Activated effector memory CD4-positive, alpha-beta T cell treated with Interleukin-2 at 50 U/mL for 16 hours (primary cell): ENCODE measurements around the gene FSTL3.
"Not testable (repeated sequence)": the region's sequence is repeated elsewhere in the genome, so short reads cannot be mapped to it uniquely, and the experiment has no call there.

Experiments
- DNase-seq: peaks from one replicate; pipeline ENCODE4 v3.0.0-alpha.2; 2020

Gene FSTL3

DNA sequence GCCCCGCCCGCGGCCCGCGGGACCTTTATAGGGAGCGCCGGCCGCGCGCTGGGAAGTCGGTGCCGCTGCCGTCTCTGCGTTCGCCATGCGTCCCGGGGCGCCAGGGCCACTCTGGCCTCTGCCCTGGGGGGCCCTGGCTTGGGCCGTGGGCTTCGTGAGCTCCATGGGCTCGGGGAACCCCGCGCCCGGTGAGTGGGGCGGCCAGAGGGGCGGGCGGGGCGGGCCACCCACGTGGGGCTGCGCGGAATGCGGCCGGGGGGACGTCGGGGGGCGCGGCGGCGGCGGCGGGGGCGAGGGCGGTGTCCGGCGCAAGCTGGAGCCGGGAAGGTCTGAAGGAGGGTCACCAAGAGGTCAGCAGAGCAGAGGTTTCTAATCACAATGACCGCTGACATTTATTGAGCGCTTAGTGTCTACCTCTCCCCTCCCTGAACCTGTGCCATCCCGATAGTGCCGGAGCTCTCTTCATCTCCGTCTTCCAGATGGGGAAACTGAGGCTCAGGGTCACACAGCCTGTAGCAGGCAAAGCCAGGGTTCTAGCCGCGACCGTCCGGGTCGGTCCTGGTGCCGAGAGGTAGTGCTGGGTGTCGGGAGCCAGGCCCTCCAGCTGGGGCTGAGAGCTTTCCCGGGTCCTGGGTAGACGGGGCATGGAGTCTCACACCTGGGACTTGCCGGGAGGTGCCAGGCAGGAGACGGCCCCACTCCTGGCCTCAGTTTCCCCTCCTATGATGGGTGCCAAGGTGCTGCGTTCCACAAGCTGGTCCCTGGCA is at the start of gene FSTL3:
TSS of gene FSTL3 (plus strand) at position 54 of the 767 bp plus-strand sequence. CDS start at position 86, 32 bp downstream.
- DNase-seq = no peak

DNA sequence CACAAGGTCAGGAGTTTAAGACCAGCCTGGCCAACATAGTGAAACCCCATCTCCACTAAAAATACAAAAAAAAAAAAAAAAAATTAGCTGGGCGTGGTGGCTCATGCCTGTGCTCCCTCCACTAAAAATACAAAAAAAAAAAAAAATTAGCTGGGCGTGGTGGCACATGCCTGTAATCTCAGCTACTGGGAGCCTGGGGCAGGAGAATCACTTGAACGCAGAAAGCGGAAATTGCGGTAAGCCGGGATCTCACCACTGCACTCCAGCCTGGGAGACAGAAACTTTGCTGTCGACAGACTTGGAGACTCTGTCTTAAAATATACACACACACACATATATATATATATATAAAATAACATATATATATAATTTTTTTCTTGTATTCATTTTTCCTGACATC is 49.6 kb upstream of the FSTL3 start:
- not testable (repeated sequence) for DNase-seq

DNA sequence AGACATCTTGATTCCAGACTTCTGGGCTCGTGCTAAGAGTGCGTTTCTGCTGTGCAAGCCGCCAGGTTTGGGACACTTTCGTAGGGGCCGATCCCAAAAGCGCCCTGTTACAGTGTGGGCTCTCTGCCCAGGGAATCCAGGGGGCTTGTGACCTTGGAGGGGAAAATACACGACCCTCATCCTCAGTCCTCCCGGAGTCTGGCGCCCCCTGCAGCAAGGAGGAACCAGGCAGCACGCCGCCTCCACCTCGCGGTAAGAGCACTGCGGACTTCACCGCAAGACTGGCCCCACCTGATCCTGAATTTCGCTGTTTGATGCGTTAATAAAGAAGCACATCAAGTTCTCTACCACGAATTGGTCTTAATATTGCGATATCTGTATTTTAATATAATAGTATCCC is 48.0 kb upstream of the FSTL3 start:
- DNase-seq = no peak

DNA sequence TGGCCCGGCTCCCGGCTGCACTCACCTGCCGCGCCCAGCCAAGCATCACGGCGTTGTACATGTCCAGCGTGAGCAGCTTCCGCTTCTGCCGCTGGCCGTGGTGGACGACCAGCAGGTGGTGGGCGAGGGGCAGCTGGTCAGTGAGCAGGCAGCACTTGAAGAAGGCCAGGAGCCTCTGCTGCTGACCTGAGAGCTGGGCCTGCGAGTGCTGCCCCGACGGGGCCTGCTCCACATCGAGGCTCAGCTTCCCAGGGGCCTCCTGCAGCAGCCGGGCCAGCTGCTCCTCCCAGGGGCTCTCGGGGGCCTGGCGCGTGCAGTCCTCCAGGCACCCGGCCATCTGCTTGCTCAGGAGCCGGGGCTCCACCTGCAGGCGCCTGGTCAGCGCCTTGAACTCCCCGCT is 46.7 kb upstream of the FSTL3 start:
- not testable (repeated sequence) for DNase-seq

DNA sequence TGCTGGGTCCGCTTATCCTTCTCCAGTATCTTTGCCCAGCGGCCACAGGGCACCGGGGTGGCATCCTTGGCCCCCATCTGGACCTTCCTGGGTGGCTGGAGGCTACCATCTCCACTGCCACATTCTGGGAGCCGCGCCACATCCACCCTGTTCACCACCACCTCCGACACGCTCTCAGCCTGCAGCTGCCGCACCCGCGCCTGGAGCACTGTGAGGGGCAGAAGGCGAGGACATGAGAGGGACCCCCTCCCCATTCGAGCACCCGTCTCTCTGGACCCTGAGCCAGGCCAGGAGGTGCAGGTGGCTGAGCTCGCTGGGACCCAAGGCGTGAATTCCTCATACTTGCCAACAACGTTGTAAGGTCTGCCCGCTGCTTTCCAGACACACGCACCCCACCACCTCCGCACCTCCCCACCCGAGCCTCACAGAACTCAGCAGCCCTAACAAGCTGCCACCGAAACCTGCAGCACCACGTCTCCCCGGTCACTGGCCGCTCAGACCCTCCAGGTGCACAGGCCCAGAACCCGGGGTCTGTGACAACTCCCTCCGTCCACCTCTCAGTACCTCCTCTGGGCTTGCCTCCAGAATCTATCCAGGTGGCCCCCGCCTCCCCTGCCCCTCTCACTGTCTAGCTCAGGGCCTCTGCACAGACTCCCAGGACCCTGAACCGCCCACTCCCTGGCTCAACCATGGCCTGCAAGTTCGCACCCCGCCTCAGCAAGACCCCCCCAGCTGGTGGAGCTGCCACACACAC is 46.1 kb upstream of the FSTL3 start:
- DNase-seq = no peak

DNA sequence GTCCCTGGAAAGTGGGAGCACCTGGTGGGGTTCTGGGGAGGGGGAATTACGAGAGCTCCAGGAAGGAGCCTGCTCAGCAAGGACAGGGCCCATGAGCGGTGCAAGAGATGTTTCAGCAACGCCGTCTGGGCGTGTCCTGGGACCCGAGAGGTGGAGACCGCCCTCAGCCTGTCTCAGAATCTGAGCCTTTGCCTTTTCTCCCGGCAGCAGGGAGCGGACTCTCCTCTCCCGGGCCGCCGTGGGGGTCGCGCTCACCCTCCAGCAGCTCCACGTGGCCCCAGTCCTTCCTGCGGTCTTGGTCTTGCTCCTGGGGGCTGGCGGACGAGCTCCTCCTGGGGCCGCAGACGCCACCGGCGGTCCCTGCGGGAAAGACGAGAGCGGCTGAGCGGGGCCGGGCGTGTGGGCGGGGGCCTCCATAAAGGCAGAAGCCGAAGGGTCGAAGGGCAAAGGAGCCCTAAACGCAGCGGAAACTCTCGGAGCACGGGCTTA is 43.6 kb upstream of the FSTL3 start:
- no peak for DNase-seq

DNA sequence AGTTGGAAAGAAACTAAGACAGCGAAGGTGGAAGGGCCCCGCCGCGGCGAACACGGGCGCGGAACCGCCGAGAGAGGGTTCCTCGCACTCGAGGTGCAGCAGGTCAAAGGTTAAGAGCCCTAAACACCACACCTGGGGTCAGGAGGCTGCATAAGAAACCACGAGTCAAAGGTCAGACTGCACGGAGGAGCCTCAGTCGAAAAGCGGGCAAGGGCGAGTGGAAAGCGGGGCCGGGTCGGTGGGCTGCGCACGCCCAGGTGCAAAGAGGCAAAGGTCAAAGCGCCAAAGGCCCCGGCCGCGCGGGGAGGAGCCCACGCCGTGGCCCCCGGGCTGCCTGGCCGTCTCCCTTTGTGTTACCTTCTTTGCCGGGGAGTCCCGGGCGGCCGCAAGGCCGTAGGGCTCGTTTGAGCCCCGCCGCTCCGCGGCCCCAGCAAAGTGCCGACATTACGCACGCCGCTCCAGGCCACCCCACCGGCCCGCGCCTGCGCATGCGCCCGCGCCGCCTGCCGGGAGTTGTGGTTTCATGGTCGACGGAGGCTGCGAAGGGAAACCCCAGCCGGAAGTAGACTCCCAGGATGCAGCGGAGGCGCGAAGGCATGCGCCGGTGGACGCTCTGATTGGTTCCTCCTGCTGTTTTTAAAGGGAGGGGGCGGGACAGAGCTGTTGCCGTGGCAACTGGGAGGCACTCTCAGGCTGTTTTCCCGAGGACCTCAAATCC is 43.0 kb upstream of the FSTL3 start, which contains the start of gene POLRMT:
TSS of gene POLRMT (minus strand) at position 470 of the 718 bp plus-strand sequence. CDS start at position 445, 25 bp downstream.
- DNase-seq = peak; percentile 94

DNA sequence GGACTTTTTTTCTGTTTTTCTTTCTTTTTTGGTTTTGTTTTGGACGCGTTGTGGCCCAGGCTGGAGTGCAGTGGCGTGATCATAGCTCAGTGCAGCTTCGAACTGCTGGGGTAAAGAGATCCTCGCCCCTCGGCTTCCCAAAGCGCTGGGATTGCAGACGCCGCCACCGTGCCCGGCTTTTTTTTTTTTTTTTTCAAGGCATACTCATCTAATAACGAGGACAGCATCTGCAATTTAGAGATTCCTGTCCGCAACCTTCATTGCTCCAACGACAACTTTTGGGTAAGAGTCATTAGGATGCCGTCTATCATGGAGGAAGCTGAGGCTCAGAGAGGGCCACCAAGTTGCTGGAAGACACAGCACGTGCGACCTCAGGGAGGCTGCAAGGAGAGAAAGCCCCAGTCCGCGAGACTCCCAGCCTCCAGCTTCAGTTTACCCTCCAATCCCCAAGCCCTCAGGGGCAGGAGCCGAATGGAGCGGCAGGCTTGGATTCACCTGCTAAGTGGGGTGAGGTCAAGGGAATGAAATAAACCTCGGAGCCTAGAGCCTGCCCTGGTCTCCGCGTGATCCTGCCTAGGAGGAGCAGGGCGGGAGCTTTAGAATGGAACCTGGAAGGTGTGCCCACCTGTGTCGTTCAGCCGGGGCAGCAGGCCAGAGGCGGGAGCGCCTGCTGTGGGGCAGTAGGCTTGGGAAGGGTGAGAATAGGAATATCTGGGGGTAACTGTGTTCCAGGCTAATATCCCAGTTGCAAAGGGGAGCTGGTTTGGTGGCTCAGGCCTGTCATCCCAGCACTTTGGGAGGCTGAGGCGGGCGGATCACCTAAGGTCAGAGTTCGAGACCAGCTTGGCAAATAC is 42.2 kb upstream of the FSTL3 start:
- no peak for DNase-seq

DNA sequence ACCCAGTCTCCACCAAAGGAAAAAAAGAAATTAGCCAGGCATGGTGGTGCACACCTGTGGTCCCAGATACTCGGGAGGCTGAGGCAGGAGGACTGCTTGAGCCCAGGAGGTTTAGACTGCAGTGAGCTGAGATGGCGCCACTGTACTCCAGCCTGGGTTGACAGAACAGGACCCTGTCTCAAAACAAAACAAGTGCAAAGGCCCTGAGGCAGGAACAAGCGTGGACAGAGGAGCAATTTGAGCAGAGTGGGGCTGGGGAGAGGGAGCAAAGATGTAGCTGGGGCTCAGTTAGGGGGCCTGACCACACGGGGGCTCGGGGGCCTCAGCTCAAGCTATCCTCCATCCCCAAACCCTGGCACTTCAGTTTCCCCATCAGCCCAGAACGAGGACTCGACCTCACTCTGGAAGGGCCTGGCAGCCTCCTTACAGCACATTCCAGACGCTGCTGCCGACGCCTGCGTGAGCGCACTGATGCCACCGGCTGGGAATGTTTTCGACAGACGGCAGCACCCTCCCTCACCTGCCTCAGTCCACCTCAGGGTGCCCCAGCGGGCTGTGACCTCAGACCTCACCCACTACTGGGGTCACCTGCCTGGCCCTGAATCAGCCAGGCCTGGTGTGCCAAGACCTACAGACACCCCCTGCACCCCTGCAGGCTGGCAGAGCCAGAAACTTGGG is 41.1 kb upstream of the FSTL3 start:
- no peak for DNase-seq

DNA sequence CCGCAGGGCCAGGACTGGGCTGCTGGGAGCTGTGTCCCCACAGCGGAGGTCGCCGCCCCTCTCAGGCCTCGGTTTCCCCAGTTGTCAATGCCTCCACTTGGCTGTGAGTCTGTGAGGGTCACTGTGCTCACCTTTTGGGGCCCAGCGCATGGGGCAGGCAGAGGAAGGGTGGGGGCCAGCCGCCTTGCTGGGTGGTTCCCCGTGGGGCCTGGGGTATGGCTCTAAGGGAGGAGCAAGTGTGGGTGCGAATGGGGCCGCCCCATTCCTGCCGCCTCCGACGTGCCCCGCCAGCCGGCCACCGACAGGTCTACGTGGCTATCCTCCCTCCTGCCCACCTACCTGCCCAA is 37.3 kb upstream of the FSTL3 start:
- DNase-seq = no peak

DNA sequence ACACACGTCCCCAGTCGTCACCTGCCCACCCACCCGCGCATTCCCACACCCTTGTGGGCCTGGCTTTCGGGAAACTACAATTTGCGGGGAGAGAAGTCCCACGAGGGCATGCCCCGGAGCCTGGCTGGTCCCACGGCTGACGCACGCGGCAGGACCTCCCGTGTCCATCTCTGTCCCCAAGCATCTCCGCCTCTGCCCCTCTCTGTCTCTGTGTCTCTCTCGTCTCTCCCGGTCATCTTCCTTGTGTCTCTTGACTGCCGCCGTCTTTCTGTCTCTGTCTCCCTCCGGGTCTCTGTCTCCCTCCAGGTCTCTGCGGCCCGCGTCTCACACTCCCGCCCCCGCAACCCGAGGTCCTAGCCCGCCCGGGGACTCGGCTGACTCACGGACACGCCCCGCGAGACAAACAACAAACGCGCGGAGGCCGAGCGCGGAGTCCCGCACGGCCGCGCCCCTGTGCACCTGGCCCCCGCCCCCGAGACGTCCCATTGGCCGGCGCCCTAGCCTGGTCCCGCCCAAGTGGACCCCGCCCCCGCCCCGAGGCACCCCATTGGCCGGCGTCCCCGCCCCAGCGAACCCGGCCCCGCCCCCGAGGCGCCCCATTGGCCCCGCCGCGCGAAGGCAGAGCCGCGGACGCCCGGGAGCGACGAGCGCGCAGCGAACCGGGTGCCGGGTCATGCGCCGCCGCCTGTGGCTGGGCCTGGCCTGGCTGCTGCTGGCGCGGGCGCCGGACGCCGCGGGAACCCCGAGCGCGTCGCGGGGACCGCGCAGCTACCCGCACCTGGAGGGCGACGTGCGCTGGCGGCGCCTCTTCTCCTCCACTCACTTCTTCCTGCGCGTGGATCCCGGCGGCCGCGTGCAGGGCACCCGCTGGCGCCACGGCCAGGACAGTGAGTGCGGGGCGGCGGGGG is 36.7 kb upstream of the FSTL3 start, which contains the start of gene FGF22:
TSS of gene FGF22 (plus strand) at position 627 of the 908 bp plus-strand sequence. CDS start at position 674, 47 bp downstream.
- DNase-seq = peak; percentile 96

DNA sequence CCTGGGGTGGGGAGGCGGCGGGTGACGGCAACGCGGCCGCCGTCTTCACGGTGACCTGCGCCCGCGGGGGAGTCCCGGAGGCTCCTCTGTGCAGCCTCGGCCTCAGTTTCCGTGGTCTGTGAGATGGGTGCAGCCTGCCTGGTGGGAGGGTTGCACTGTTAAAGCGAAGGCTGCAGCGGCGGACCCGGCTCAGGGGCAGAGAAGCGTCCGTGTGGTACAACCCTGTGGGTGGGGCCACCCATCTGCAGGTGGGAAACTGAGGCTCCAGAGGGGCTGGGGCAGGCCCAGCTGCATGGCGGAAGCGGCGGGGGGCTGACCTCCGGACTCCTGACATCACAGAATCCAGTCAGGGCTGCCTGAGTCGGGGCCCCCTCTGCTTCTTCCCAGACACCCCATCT is 36.0 kb upstream of the FSTL3 start:
- no peak for DNase-seq

DNA sequence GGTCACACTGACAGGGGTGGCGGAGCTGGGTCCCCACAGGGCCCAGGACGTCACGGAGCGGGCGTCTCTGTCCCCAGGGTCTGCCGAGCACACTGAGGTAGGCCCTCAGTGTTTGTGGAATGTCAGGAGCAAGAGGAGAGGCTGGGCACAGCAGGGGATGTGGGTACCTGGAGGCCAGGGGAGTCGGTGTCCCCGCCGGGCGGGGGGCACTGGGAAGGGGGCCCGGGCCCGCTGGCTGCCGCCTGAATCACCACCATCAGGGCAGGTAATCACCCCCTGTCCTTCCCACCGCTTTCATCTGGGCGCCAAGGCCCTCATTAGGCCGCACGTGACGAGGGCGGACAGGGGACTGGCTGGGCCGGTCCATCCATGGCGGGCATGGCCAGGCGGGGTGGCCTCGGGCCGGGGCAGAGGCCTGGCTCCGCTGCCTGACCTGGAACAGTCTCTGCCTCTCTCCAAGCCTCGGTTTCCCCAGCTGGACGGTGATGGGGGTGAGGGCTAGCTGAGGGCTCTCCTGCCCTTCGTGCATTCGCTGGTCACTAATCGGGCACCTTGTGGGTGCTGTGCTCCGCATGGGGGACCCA is 35.5 kb upstream of the FSTL3 start:
- no peak for DNase-seq

DNA sequence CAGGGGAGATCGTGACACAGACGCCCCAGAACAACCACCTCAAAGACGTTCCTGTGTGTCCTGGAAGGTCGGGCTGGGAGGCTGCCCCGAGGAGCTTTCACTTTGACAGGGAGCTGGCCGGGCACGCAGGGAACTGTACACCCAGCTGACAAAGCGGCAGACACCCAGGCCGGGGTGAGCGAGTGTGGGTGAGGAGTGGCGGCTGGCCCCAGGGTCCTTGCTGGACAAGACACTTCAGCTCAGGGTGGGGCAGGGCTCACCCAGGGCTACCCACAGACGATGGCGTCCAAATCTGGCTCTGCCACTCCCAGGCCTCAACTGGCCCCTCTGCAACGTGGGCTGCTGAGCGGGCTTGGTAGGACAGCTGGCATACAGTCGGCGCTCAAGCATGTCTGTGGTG is 34.5 kb upstream of the FSTL3 start:
- DNase-seq = no peak

DNA sequence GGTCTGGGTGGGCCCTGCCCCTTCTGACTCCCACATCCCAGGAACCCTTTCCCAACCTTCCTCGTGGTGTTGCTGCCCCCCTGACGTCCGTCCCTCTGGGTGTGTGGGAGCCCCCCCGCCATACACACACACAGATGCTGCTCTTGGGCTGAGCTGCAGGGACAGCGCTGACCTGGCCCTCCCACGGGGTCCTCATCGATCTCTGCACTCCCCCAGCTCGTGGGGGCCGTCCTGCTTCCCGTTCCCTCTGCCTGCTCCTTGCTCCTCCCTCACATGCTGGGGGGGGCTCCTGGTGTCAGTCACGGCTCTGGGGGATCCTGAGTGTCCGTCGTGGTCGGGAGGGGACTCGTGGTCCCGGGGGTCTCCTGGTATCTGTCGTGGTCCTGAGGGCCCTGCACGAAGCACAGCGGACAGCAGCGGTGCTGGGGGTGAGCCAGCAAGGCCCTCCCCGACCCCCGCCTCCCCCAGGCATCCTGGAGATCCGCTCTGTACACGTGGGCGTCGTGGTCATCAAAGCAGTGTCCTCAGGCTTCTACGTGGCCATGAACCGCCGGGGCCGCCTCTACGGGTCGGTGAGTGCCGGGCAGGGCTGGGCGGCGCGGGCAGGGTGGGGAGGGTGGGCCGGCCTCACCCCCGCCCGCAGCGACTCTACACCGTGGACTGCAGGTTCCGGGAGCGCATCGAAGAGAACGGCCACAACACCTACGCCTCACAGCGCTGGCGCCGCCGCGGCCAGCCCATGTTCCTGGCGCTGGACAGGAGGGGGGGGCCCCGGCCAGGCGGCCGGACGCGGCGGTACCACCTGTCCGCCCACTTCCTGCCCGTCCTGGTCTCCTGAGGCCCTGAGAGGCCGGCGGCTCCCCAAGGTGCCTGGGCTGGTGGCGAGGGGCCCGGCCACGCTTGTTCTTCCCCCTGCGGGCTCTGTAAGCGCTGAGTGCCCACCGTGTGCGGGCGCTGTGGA is 33.1 kb upstream of the FSTL3 start:
- no peak for DNase-seq

DNA sequence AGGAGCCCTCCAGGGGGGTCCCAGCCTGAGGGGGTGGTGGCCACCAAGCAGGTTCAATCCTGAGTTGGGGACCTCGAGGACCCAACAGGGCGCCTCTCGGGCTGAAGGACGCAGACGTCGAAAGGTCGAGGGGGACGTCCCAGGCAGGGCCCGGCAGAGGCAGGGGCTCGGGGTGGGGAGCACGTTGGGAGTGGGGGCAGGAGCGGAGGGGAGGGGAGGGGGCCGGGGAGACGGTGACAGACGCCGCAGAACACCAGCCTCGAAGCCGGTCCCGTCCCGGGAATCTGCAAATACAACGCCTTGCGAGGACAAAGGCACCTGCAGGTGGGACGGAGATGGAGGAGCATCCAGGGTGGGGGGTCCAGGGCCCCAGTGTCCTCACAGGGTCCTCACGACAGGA is 32.5 kb upstream of the FSTL3 start:
- no peak for DNase-seq

DNA sequence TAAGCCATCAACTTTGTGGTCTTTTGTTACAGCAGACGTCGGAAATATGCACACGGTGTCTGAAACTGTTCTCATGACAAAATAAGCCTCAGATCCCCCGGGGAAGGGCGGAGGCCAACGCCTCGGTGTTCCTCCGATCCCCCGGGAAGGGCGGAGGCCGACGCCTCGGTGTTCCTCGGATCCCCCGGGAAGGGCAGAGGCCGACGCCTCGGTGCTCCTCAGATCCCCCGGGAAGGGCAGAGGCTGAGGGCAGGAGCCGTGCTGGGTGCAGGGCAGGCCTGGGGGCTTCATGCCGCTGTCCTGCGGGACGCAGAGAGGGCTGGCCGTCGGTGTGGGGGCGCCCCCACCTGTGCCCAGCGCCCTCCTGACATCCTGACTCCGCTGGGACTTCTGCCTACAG is 31.8 kb upstream of the FSTL3 start:
- no peak for DNase-seq

DNA sequence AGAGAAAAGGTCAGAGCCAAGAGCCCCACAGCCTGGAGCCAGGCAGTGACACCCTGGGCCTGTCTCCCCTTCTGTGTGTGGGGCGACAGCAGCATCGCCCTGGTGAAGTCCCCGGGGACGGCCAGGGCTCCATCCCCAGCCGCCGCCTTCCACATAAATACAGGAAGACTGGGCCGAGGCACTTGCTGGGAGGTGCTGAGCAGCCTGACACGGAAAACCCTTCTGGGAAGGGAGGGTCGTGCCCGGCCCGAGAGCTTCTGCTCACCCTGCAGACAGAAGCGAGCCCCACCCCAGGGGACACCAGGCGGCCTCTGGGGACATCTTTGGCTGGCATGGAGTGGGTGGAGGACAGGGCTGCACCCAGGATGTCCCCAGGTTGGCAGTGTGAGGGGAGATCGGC is 31.4 kb upstream of the FSTL3 start:
- no peak for DNase-seq
